Psoas muscle (tissue), 8 donors: ENCODE measurements around the gene FAM78B. TPM values are rescaled to one million over a fixed set of nuclear protein-coding genes. Genes with fewer than 3 reads are reported as not detected.

Experiments
- ATAC-seq, 4 donors: fragments of 200-7000 bp; cut with Tn5 transposase; one replicate each; pipeline ENCODE4 v1.9.1; 2020; ENCODE audit warnings: moderate library complexity in 3 of 4, mild to moderate bottlenecking in 2 of 4
- DNase-seq, 2 donors: peaks; one replicate each; pipeline ENCODE4 v3.0.0-alpha.2; 2020
- H3K27ac ChIP-seq: fragments of 200-600 bp; one replicate; pipeline ENCODE4 v1.8.0; 2022
- H3K27me3 ChIP-seq, 3 donors: fragments of 200-600 bp in 1 of 3; one replicate each; pipeline versions ENCODE4 v1.6.1 to v1.8.0; 2013 to 2022; ENCODE audit warnings: low read length in 2 of 3, mild to moderate bottlenecking in 2 of 3, moderate library complexity in 1 of 3; ENCODE audit not compliant: insufficient read depth in 3 of 3
- H3K36me3 ChIP-seq, 2 donors: fragments of 200-600 bp in 1 of 2; one replicate each; pipeline versions ENCODE4 v1.6.1 to v1.8.0; 2013 to 2022; ENCODE audit warnings: low read depth in 1 of 2, mild to moderate bottlenecking in 1 of 2, moderate library complexity in 1 of 2; ENCODE audit not compliant: insufficient read depth in 1 of 2
- H3K4me1 ChIP-seq: fragments of 200-600 bp; one replicate; pipeline ENCODE4 v1.8.0; 2022
- H3K4me3 ChIP-seq: fragments of 200-600 bp; one replicate; pipeline ENCODE4 v1.8.0; 2022; ENCODE audit warnings: mild to moderate bottlenecking
- H3K9me3 ChIP-seq: fragments of 200-600 bp; one replicate; pipeline ENCODE4 v1.8.0; 2022
- WGBS, 3 donors: extraction: QIAGEN DNeasy Blood & Tissue Kit; methylation state at CpG; one replicate each; pipeline versions ENCODE4 v1.1.6 to v1.1.7; 2013; 5-methylcytosine and 5-hydroxymethylcytosine counted together
- intact Hi-C, 2 donors: fragments of 100-400 bp; cut with DNase I; formaldehyde crosslinking; loops; one replicate each; pipeline versions ENCODE4 v1.11.0 to v1.14.2; 2022
- polyA plus RNA-seq, 3 donors: library from polyadenylated mRNA; stranded (reverse); fragments of 200-250 nt; gene quantifications; one replicate each; pipeline ENCODE4 v1.2.3, GENCODE V29; 2013
- total RNA-seq, 4 donors: library from RNA; stranded (reverse); fragmentation: NEBNext Ultra II Directional in 2 of 4; extraction: Animal tissue kit (Norgen Biotek cat#: 25700) in 2 of 4; gene quantifications; one replicate each; pipeline versions ENCODE4 v1.2.1 to v1.2.4, GENCODE V29; 2021 to 2023
- TF ChIP-seq, protein P1 (sequence below): fragments of 200-600 bp; IDR thresholded peaks from one replicate; pipeline ENCODE4 v1.8.0; 2022; ENCODE audit warnings: antibody characterized with exemption
- donor health status: healthy with polysubstance abuse.
- donor health status: DM: no; HTN: no; CAD: no; lungs with moderate emphysema.
- donor health status: Bipolar disorder and iron deficiency.
- donor health status: healthy.
- donor health status: DM: yes; HTN: yes; CAD: no.
- donor health status: DM: no; HTN: no; CAD: no.
- donor health status: DM: no; HTN: no; CAD: no.
- donor health status: DM: yes; HTN: yes; CAD: no.

The FAM78B gene
- total and polyA plus RNA-seq, 7 donors = 1.6 to 9.8 (median 4.9) TPM

DNA sequence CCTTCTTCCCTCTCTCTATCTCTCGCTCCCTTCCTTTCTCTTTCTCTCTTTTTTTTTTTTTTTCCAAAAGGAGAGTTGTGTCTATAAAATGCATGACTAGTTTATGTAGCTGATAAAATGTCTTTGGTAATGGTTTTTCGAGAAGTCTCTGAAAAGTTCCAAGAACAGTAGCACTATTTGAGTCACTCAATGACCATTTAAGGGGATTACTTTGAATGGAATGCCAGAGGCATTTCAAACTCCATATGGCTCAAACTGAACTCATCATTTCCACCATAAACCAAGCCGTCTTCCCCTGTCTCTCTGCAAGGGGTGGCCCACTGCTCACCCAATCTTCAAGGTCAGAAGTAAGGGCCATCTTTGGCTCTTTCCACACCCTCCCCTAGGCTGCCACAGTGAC, 93.3 kb downstream of the FAM78B start:
- no peak overlapping the region for H3K27ac ChIP-seq
- H3K4me1 ChIP-seq = no peaks in the 10 kb centered on the region
- H3K9me3 ChIP-seq = no peaks in the 10 kb centered on the region
- WGBS, 3 donors = 62 to 66% (median 63%) methylated on average over 3 of the region's 3 CpGs
- TF ChIP-seq, protein P1, sequence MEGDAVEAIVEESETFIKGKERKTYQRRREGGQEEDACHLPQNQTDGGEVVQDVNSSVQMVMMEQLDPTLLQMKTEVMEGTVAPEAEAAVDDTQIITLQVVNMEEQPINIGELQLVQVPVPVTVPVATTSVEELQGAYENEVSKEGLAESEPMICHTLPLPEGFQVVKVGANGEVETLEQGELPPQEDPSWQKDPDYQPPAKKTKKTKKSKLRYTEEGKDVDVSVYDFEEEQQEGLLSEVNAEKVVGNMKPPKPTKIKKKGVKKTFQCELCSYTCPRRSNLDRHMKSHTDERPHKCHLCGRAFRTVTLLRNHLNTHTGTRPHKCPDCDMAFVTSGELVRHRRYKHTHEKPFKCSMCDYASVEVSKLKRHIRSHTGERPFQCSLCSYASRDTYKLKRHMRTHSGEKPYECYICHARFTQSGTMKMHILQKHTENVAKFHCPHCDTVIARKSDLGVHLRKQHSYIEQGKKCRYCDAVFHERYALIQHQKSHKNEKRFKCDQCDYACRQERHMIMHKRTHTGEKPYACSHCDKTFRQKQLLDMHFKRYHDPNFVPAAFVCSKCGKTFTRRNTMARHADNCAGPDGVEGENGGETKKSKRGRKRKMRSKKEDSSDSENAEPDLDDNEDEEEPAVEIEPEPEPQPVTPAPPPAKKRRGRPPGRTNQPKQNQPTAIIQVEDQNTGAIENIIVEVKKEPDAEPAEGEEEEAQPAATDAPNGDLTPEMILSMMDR = no peak
- ATAC-seq (no peak), DNase-seq (no peak)
- intact Hi-C loops = no loop called here
- no peaks in the 10 kb centered on the region for H3K27me3 ChIP-seq
- no peaks in the 10 kb centered on the region for H3K36me3 ChIP-seq
- no peak overlapping the region for H3K4me3 ChIP-seq

DNA sequence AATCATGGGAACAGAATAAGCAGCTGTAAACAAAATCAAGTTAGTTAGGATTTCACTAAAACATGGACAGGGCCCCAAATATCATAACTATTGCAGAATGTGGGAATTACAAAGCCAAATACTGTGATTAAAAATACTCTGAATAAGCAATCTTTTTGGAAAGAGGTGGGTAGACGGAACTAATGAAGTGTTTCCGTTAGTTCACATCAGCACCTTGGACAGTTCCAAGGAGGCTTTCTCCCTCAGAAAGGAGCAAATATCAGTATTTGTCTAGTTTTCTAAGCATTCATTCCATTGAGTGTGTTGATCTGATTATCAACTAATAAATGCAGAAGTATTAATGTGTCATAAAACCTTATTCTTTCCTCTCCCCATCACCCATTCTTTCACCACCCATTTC, 97.4 kb downstream of the FAM78B start:
- H3K27me3 ChIP-seq = no peaks in the 10 kb centered on the region
- ATAC-seq (no peak), DNase-seq (no peak)
- no peaks in the 10 kb centered on the region for H3K36me3 ChIP-seq
- WGBS, 3 donors = 45 to 51% (median 46%) methylated on average over 2 of the region's 2 CpGs
- H3K4me3 ChIP-seq = no peak overlapping the region
- H3K27ac ChIP-seq = no peak overlapping the region
- TF ChIP-seq, protein P1 = no peak
- no peaks in the 10 kb centered on the region for H3K9me3 ChIP-seq
- intact Hi-C loops = no loop called here
- H3K4me1 ChIP-seq = no peaks in the 10 kb centered on the region

DNA sequence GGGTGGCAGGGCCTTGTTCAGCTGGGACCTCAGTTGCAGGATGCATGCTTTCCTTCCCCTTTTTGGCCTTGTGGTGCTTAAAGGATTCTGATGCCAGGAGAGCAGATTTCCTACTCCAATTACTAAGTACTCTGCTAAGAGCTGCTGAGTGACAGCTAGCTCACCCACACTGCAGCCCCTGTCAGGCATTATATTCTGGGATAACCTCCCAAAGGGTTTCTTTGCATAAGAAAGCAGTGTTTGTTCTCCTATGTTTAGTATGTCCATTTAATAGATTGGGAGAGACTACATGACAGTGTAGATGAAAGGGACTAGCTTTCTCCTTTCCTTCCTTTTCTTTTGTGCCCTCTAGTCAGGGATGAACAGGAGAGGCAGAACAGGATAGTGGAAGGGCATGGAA, 100.7 kb downstream of the FAM78B start:
- TF ChIP-seq, protein P1 = no peak
- Histone ChIP-seq H3K4me1 (no peaks in the 10 kb centered on the region), H3K27ac (no peak overlapping the region), H3K9me3 (no peaks in the 10 kb centered on the region), H3K36me3 (no peaks in the 10 kb centered on the region), H3K4me3 (no peak overlapping the region), H3K27me3 (no peaks in the 10 kb centered on the region)
- ATAC-seq = no peak
- no peak for DNase-seq
- intact Hi-C loops = no loop called here

DNA sequence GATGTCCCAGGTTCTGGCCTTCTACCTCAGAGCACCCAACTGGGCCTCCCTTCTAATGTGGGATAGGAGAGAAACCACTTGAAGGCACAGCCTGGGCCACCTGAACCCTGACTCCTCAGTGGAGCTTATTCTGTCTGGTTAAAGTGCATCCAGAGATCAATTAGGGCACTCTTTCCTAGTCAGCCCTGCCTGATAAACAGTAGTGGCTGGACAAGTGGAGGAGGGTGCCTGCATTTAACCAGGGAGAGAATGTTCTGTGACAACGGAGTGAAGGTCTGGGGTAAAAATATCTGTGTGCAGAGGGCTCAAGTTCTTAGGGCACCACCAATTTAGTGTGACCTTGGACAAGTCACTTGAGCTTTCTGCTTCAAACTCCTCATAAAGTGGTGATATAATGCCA, 101.8 kb downstream of the FAM78B start:
- peak in 2 of 4 donors; percentile 45 to 53 for ATAC-seq
- Histone ChIP-seq H3K27ac (no peak overlapping the region), H3K9me3 (no peaks in the 10 kb centered on the region), H3K4me3 (no peak overlapping the region), H3K4me1 (no peaks in the 10 kb centered on the region), H3K27me3 (no peaks in the 10 kb centered on the region), H3K36me3 (no peaks in the 10 kb centered on the region)
- intact Hi-C loops = no loop called here
- TF ChIP-seq, protein P1 = no peak
- no peak for DNase-seq
- 32 to 36% (median 32%) methylated on average over 1 of the region's 1 CpG for WGBS, 3 donors

DNA sequence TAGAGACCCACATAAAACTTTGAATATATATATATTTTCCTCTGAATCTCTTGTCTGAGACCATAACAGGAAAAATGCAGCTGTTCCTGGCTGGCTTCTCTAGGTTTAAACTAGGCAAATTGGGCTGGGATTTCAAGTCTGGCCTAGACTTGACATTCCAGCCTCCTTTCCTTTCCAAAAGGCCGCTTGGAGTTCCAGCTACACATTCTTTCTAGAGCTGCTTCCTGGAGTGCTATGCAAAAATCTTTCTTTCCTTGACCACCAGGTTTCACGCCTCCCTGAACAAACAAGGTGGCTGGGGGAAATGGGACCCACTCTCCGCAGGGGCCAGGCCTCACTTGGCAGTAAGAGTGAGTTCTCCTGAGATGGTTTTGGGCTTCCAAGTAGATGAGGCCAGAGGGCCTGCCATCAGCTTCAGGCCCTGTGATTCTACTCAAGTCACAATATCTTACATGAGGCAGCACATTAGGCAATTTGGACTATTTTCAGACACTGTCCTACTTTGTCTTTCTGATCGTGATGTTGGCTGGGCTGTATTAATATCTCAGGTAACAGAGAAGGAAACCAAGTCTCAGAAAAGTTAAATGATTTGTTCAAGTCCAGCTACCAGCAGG, 102.4 kb downstream of the FAM78B start:
- H3K4me1 ChIP-seq = no peaks in the 10 kb centered on the region

More for the DNA sequence above, 102.4 kb downstream of the FAM78B start:
- no peaks in the 10 kb centered on the region for H3K27me3 ChIP-seq
- no peaks in the 10 kb centered on the region for H3K36me3 ChIP-seq
- WGBS, 3 donors = 25 to 45% (median 33%) methylated on average over 4 of the region's 4 CpGs
- no peak overlapping the region for H3K4me3 ChIP-seq
- no peak for DNase-seq
- H3K9me3 ChIP-seq = no peaks in the 10 kb centered on the region
- TF ChIP-seq, protein P1 = no peak
- intact Hi-C loops = no loop called here
- no peak overlapping the region for H3K27ac ChIP-seq
- peak in 2 of 4 donors; percentile 25 to 47 for ATAC-seq
